Ishikawa (cell line): Measurements from ENCODE around the gene SLC7A14.

Experiments
- CEBPB ChIP-seq: IDR thresholded peaks from 2 replicates; pipeline ENCODE4 v1.6.1; 2012
- EGR1 ChIP-seq: IDR thresholded peaks from 2 replicates; pipeline ENCODE4 v1.6.1; 2012
- TF ChIP-seq, protein P1 (sequence below): IDR thresholded peaks from 2 replicates; pipeline ENCODE4 v1.6.1; 2012

DNA sequence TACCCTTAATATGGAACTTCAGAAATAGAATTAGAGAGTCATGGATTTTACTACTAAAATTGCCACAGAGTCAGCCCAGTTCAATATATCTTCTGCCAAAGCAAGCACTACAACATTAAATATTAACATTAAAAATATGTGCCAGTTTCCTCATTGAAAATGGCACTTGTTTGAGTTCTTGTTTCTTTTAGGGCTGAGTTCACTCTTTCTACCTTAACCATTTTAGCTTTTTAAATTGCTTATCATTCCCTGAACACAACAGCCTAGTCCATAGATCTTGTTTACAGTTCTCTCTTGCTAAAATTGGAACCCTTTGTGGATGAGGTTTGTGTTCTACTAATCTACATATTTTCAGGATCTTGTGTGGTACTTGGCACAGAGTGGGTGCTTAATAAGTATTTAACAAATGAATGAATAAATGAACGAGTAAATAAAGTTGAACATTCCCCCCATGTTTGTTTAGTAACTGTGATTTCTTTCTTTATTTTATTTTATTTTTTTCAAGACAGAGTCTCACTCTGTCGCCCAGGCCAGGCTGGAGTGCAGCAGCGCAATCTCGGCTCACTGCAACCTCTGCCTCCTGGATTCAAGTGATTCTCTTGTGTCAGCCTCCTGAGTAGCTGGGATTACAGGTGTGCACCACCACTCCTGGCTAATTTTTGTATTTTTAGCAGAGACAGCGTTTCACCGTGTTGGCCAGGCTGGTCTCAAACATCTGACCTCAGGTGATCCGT lies 46.0 kb upstream of the SLC7A14 start:
- TF ChIP-seq, protein P1, sequence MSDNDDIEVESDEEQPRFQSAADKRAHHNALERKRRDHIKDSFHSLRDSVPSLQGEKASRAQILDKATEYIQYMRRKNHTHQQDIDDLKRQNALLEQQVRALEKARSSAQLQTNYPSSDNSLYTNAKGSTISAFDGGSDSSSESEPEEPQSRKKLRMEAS = no peak
- TF ChIP-seq EGR1 = no peak
- TF ChIP-seq CEBPB = no peak
